ENCODE measurements around the gene PDIA5.

- TF ChIP-seq CTCF (conservative IDR thresholded peaks at IDR 0.05; ENCODE audit: low read length) (no peak), EZH2phosphoT487 (IDR thresholded peaks at IDR 0.05; ENCODE audit: borderline replicate concordance, low read depth, low read length) (no peak)
These were observed 82.7 kb downstream of the PDIA5 start for GRCh38 chr3:123149525-123149924.
